Prostate gland (tissue), 2 donors: Measurements from ENCODE around the gene CD81. TPM values are rescaled to one million over a fixed set of nuclear protein-coding genes. Genes with fewer than 3 reads are reported as not detected.

Experiments
- DNase-seq: peaks from one replicate; pipeline ENCODE4 v3.0.0-alpha.2; 2019; ENCODE audit warnings: low spot score
- H3K27ac ChIP-seq, 2 donors: fragments of 200-600 bp; sonication (generic); 2 replicates each; pipeline ENCODE4 v1.5.1; 2017 to 2019
- H3K27me3 ChIP-seq: fragments of 200-600 bp; sonication (generic); replicated peaks from 2 replicates; pipeline ENCODE4 v1.5.1; 2019; ENCODE audit not compliant: insufficient read depth
- H3K36me3 ChIP-seq, 2 donors: fragments of 200-600 bp; sonication (generic); 1 replicate in 1 of 2; 2 replicates in 1 of 2; pipeline versions ENCODE4 v1.5.1 to v1.8.1; 2017 to 2019
- H3K4me1 ChIP-seq: fragments of 200-600 bp; sonication (generic); replicated peaks from 2 replicates; pipeline ENCODE4 v1.5.1; 2019
- H3K4me3 ChIP-seq, 2 donors: fragments of 200-600 bp; sonication (generic); 2 replicates each; pipeline ENCODE4 v1.5.1; 2017 to 2019
- H3K9me3 ChIP-seq: fragments of 200-600 bp; sonication (generic); 2 replicates; pipeline ENCODE4 v1.5.1; 2017
- CTCF ChIP-seq, 4 experiments: fragments of 200-600 bp in 2 of 4; fragments of 450-650 bp in 2 of 4; sonication (generic) in 2 of 4; IDR thresholded peaks; 1 replicate in 3 of 4; 2 replicates in 1 of 4; pipeline ENCODE4 v1.5.1; 2016 to 2019; ENCODE audit warnings: antibody characterized with exemption in 4 of 4, mild to moderate bottlenecking in 2 of 4, moderate library complexity in 2 of 4
- POLR2A ChIP-seq: fragments of 450-650 bp; IDR thresholded peaks from one replicate; pipeline ENCODE4 v1.6.1; 2016; ENCODE audit warnings: antibody characterized with exemption, mild to moderate bottlenecking
- POLR2AphosphoS5 ChIP-seq: sonication (generic); formaldehyde crosslinking; IDR thresholded peaks from one replicate; pipeline ENCODE4 v1.6.1; 2017; ENCODE audit warnings: antibody characterized with exemption
- WGBS: methylation state at CpG from one replicate; pipeline ENCODE4 v1.1.5; 2018; 5-methylcytosine and 5-hydroxymethylcytosine counted together
- intact Hi-C: fragments of 100-400 bp; cut with DNase I; formaldehyde crosslinking; loops from one replicate; pipeline ENCODE4 v1.14.2; 2022
- total RNA-seq, 2 donors: library from RNA; depleted of rRNA; stranded (reverse); fragments of >200 nt; gene quantifications; one replicate each; pipeline ENCODE4 v1.1.0, GENCODE V29; 2016

Gene CD81
- total RNA-seq, 2 donors from 2014 or later, result 472 to 927 TPM

DNA sequence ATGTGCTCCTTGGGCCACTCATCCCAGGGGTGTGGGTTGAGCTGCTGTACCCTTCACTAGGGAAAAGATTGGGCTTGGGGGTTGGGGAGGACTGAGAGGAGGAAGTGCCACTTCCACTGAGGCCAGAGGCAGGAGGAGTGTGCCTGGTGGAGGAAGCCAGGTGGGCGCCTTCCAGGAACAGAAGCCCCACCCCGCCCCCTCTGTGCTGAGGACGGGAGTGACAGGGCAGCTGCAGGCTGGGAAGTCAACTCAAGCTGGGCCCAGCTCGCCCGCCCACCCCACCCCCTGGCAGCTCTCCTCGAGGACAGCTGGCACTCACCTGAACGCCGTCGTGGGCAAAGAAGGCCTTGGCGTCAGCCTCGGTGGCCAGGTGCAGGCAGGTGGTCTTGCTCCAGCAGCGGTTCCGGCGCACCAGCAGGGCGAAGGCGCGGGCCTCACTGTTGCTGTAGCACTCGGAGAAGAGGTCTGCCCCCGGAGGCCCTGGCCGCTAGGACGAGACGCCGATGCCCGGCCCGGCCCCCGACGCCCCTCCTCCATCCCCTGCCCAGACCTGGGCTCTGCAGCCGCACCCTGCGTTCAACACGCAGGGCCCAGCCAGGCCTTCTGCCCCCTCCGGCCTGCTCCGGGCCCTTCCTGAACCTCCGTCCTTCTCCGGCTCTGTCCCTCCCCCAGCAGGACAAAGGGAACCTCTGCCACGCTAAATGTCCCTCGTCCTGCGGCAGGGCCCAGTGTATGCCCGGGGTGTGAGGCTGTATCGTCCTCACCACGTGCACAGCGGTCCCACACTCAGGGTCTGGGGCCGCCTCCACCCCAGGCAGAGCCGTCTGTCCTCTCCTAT is 36.9 kb downstream of the CD81 start:
- no peak for DNase-seq
- H3K27ac ChIP-seq, result no peak overlapping the region
- no peaks in the 10 kb centered on the region for H3K27me3 ChIP-seq
- 77% methylated on average over 43 of the region's 43 CpGs for WGBS
- H3K4me1 ChIP-seq, result no peaks in the 10 kb centered on the region
- TF ChIP-seq POLR2AphosphoS5 (no peak), CTCF (IDR thresholded peaks at IDR 0.05) (no peak)
- intact Hi-C loops, result no loop called here
- H3K9me3 ChIP-seq, result no peaks in the 10 kb centered on the region
- H3K36me3 ChIP-seq, result no peaks in the 10 kb centered on the region
- H3K4me3 ChIP-seq, result no peak overlapping the region

GRCh38 chr11:2414616-2415015 is 37.5 kb downstream of the CD81 start:
- Histone ChIP-seq H3K36me3 (no peaks in the 10 kb centered on the region), H3K27ac (no peak overlapping the region), H3K4me1 (no peaks in the 10 kb centered on the region), H3K9me3 (no peaks in the 10 kb centered on the region), H3K27me3 (no peaks in the 10 kb centered on the region), H3K4me3 (no peak overlapping the region)
- WGBS, result 93% methylated on average over 35 of the region's 35 CpGs
- intact Hi-C loops, result no loop called here
- TF ChIP-seq POLR2A (no peak), CTCF (IDR thresholded peaks at IDR 0.05) (no peak), POLR2AphosphoS5 (no peak)
- no peak for DNase-seq

DNA sequence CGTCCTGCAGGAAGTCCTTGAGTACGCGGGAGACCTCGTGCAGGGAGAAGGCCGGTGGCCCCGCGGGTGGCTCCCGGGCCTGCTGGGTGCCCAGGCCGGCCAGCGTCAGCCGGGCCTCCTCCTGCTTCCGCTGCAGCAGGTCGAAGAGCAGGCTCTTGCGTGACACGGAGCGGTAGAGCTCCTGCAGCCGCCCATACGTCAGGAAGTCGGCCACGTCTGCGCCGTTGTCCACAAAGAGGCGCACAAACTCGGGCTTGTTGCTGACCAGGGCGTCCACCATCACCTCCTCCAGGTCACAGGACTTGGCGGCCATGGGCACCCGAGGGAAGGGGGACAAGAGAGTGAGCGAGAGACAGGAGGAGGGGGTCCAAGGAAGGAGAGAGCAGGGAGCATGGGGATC is 38.1 kb downstream of the CD81 start:
- Histone ChIP-seq H3K27ac (no peak overlapping the region), H3K4me1 (no peaks in the 10 kb centered on the region), H3K9me3 (no peaks in the 10 kb centered on the region), H3K27me3 (no peaks in the 10 kb centered on the region), H3K4me3 (no peak overlapping the region), H3K36me3 (no peaks in the 10 kb centered on the region)
- intact Hi-C loops, result no loop called here
- WGBS, result 91% methylated on average over 28 of the region's 28 CpGs
- DNase-seq, result no peak
- TF ChIP-seq POLR2AphosphoS5 (no peak), CTCF (IDR thresholded peaks at IDR 0.05) (no peak), POLR2A (no peak)

DNA sequence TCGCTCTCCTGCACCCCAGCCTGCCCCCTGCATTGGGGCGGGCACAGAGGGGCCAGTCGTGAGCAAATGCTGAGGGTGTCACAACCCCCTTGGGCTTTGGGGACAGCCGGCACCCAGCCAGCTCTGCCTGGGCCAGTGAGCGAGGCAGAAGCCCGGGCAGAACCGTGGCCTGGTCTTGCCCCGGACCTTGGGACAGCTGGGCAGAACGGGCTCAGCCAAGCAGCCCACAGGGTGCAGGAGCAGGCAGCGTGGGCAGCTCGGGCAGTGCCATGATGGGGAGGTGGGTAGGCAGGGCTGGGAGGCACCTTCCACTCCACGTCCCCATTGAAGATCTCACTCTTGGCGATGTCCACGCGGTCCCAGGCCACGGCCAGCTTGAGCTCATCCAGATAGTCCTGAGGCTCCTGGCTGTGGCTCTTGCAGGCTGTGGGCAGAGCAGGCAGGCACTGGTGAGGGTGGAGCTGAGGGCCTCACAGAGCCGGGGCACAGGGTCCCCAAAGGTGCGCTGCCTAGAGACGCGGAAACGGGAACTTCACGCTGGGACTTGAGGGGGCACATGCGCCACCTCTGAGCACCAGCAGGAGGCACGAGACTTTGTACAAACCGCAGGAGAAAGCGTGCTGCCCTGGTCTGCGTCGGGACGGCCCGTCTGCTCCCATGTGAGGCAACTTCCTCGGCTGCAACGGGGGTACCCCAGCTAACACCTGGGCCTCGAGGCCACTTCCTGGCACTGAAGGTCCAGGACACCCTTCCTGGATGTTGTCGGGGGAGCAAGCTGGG is 38.7 kb downstream of the CD81 start:
- Histone ChIP-seq H3K9me3 (no peaks in the 10 kb centered on the region), H3K27ac (no peak overlapping the region), H3K36me3 (no peaks in the 10 kb centered on the region), H3K4me3 (no peak overlapping the region), H3K27me3 (no peaks in the 10 kb centered on the region), H3K4me1 (no peaks in the 10 kb centered on the region)
- TF ChIP-seq CTCF (IDR thresholded peaks at IDR 0.05) (no peak), POLR2AphosphoS5 (no peak), POLR2A (no peak)
- WGBS, result 80% methylated on average over 33 of the region's 34 CpGs
- intact Hi-C loops, result no loop called here
- no peak for DNase-seq
